Measurements from ENCODE around the gene CARD18. TPM values are rescaled to one million over a fixed set of nuclear protein-coding genes. Genes with fewer than 3 reads are reported as not detected.
"Not testable (repeated sequence)": the region's sequence is repeated elsewhere in the genome, so short reads cannot be mapped to it uniquely, and the experiment has no call there.

CARD18 gene
- total RNA-seq, 2 experiments from 2014 or later, result not detected

GRCh38 chr11:105111145-105111944 lies 28.2 kb downstream of the CARD18 start:
- peaks cover 1% of the 10 kb centered on the region for H3K27me3 Mint-ChIP-seq
- peaks cover 31% of the 10 kb centered on the region for H3K4me1 Mint-ChIP-seq
- H3K36me3 Mint-ChIP-seq (ENCODE audit: low read depth), result no peaks in the 10 kb centered on the region
- POLR2A ChIA-PET, result no interaction called here
- no peaks in the 10 kb centered on the region for H3K9me3 Mint-ChIP-seq
- CTCF ChIA-PET, result interaction anchor here (1.0 kb wide), 1 partner anchor 190 kb away, joined by 3 read pairs; no protein-coding TSS in a partner anchor
- no peak overlapping the region for H3K4me3 Mint-ChIP-seq
- no peak for DNase-seq
- H3K27ac Mint-ChIP-seq, result no peak overlapping the region

DNA sequence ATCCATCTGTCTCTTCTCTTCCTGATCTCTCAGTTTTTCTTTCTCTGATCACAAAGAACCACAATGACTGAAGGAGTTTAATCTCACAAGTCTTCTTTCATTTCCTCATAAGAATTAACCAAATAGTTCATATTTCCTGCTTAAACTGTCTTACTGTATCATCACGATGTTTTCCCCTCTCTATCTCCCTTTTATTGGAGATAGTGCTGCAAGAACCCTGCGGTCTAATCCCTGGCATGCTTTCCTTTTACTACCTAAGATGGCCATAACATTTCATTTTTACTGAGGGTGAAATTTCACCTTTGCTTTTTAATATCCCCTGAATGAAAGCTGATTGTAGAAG lies 28.9 kb downstream of the CARD18 start:
- no peaks in the 10 kb centered on the region for H3K36me3 Mint-ChIP-seq (ENCODE audit: low read depth)
- H3K9me3 Mint-ChIP-seq, result no peaks in the 10 kb centered on the region
- H3K4me3 Mint-ChIP-seq, result no peak overlapping the region
- POLR2A ChIA-PET, result no interaction called here
- H3K4me1 Mint-ChIP-seq, result peaks cover 31% of the 10 kb centered on the region
- peaks cover 1% of the 10 kb centered on the region for H3K27me3 Mint-ChIP-seq
- peak overlapping the region; percentile 5 for H3K27ac Mint-ChIP-seq
- CTCF ChIA-PET, result no interaction called here
- DNase-seq, result no peak

- ChIA-PET POLR2A (no interaction called here), CTCF (no interaction called here)
- H3K9me3 Mint-ChIP-seq, result peaks cover 3% of the 10 kb centered on the region
- H3K27ac Mint-ChIP-seq, result no peak overlapping the region
- no peak for DNase-seq
- peaks cover 3% of the 10 kb centered on the region for H3K36me3 Mint-ChIP-seq (ENCODE audit: low read depth)
- H3K4me1 Mint-ChIP-seq, result peaks cover 31% of the 10 kb centered on the region
- peaks cover 1% of the 10 kb centered on the region for H3K27me3 Mint-ChIP-seq
- no peak overlapping the region for H3K4me3 Mint-ChIP-seq
These were observed 29.5 kb downstream of the CARD18 start for GRCh38 chr11:105109855-105110687.

- Mint-ChIP-seq H3K27ac (no peak overlapping the region), H3K27me3 (peaks cover 1% of the 10 kb centered on the region), H3K4me3 (no peak overlapping the region), H3K4me1 (peaks cover 31% of the 10 kb centered on the region), H3K9me3 (peaks cover 7% of the 10 kb centered on the region), H3K36me3 (ENCODE audit: low read depth) (peaks cover 8% of the 10 kb centered on the region)
- CTCF ChIA-PET, result interaction anchor here (1.6 kb wide), 1 partner anchor 2000 kb away, joined by 3 read pairs; the partner anchor contains the start of gene DYNC2H1
- no peak for DNase-seq
- POLR2A ChIA-PET, result interaction anchor here (2.3 kb wide), 1 partner anchor 10 kb away, joined by 7 read pairs; no protein-coding TSS in a partner anchor
These were observed 30.2 kb downstream of the CARD18 start for GRCh38 chr11:105109321-105109720.

GRCh38 chr11:105108247-105108646 lies 31.3 kb downstream of the CARD18 start:
- POLR2A ChIA-PET, result interaction anchor here (2.3 kb wide), 1 partner anchor 9 kb away, joined by 7 read pairs; no protein-coding TSS in a partner anchor
- peaks cover 8% of the 10 kb centered on the region for H3K9me3 Mint-ChIP-seq
- no peak overlapping the region for H3K27ac Mint-ChIP-seq
- no peak for DNase-seq
- peaks cover 29% of the 10 kb centered on the region for H3K4me1 Mint-ChIP-seq
- peaks cover 8% of the 10 kb centered on the region for H3K36me3 Mint-ChIP-seq (ENCODE audit: low read depth)
- H3K4me3 Mint-ChIP-seq, result no peak overlapping the region
- H3K27me3 Mint-ChIP-seq, result no peaks in the 10 kb centered on the region
- CTCF ChIA-PET, result interaction anchor here (1.6 kb wide), 1 partner anchor 1999 kb away, joined by 3 read pairs; the partner anchor contains the start of gene DYNC2H1

DNA sequence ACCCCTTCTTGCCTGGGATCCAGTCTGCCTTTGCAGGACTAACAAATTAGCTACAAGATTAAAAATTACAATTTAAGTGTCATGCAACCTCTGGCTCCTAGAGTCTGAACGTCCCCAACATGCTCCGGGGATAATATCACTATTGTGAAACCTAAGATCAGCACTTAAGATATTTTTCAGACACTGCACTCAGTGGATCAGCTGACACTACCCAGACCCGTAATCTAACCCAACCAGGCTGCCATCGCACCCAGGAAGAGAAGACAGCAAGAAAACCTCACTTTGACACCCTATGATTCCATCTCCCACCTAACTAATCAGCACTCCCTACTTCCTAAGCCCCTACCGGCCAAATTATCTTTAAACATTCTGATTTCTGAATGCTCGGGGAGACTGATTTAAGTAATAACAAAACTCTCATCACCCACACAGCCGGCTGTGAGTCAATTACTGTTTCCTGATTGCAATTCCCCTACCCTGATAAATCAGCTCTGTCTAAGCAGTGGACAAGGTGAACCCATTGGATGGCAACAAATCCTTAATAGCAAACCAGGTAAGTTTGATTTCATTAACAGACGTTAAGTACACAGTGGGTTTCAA lies 32.2 kb downstream of the CARD18 start:
- CTCF ChIA-PET, result interaction anchor here (1.0 kb wide), 1 partner anchor 17 kb away, joined by 3 read pairs; no protein-coding TSS in a partner anchor
- not testable (repeated sequence) for DNase-seq; H3K27me3 Mint-ChIP-seq; H3K9me3 Mint-ChIP-seq; H3K36me3 Mint-ChIP-seq (ENCODE audit: low read depth)
- H3K27ac Mint-ChIP-seq, result peak overlapping the region; percentile 34
- POLR2A ChIA-PET, result interaction anchor here (1.1 to 2.3 kb wide), 2 partner anchors 8 to 29 kb away, joined by 3 to 7 read pairs; no protein-coding TSS in a partner anchor
- peak overlapping the region; percentile 28 for H3K4me3 Mint-ChIP-seq
- peaks cover 29% of the 10 kb centered on the region for H3K4me1 Mint-ChIP-seq

GRCh38 chr11:105106140-105106539 lies 33.4 kb downstream of the CARD18 start:
- ChIA-PET CTCF (interaction anchor here (0.7 kb wide), 1 partner anchor 400 kb away, joined by 3 read pairs; no protein-coding TSS in a partner anchor), POLR2A (interaction anchor here (0.6 kb wide), 1 partner anchor 125 kb away, joined by 3 read pairs; no protein-coding TSS in a partner anchor)
- DNase-seq, result no peak
- Mint-ChIP-seq H3K36me3 (ENCODE audit: low read depth) (peaks cover 8% of the 10 kb centered on the region), H3K4me3 (no peak overlapping the region), H3K9me3 (peaks cover 9% of the 10 kb centered on the region), H3K27me3 (no peaks in the 10 kb centered on the region), H3K27ac (no peak overlapping the region), H3K4me1 (peaks cover 34% of the 10 kb centered on the region)

DNA sequence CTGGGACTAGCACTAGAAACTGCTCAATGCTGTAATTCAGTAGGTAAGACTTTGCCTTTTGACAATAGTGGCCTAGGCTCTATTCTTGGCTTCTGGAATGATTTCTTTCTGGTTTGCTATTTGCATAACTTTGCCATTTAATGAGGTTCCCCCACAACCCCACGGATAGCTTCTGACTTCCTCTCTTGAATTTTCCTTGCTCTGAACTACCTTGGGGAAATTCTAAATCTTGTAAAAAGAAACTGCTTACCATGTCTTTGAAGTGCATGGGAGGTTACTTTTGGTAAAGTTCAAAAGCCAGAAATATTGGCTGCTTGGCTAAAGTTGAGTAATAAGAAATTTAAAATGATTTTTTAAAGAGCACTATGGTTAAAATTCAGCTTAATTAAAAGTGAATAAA lies 35.3 kb downstream of the CARD18 start:
- Mint-ChIP-seq H3K36me3 (ENCODE audit: low read depth) (peaks cover 12% of the 10 kb centered on the region), H3K4me1 (peaks cover 39% of the 10 kb centered on the region), H3K27ac (no peak overlapping the region), H3K9me3 (peaks cover 9% of the 10 kb centered on the region), H3K27me3 (no peaks in the 10 kb centered on the region), H3K4me3 (no peak overlapping the region)
- CTCF ChIA-PET, result no interaction called here
- no peak for DNase-seq
- POLR2A ChIA-PET, result no interaction called here

- POLR2A ChIA-PET, result no interaction called here
- H3K9me3 Mint-ChIP-seq, result peaks cover 11% of the 10 kb centered on the region
- peaks cover 46% of the 10 kb centered on the region for H3K4me1 Mint-ChIP-seq
- H3K27ac Mint-ChIP-seq, result no peak overlapping the region
- CTCF ChIA-PET, result no interaction called here
- H3K4me3 Mint-ChIP-seq, result no peak overlapping the region
- peaks cover 19% of the 10 kb centered on the region for H3K36me3 Mint-ChIP-seq (ENCODE audit: low read depth)
- DNase-seq, result no peak
- H3K27me3 Mint-ChIP-seq, result no peaks in the 10 kb centered on the region
These were observed 36.2 kb downstream of the CARD18 start for GRCh38 chr11:105103336-105103735.

DNA sequence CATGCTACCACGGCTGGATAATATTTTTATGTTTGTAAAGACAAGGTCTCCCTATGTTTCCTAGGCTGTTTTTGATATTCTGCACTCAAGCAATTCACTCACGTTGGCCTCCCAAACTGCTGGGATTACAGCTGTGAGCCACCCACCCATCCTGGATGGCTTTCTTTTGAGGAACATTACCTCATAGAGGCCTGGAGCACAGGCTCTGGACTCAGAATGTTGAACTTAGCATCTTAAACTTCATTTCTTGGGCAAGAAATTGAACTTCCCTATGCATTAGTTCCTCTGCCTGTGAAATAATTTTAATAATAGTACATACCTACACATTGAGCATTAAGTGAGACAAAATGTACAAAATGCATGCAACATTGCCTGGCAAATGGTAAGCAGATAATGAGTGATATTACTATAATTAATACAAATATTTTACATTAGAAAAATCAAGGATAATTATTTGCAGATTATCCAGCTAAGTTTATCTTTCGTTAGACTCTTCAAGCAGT lies 37.4 kb downstream of the CARD18 start:
- H3K4me3 Mint-ChIP-seq, CTCF ChIA-PET, POLR2A ChIA-PET, H3K27me3 Mint-ChIP-seq, H3K27ac Mint-ChIP-seq, DNase-seq: not testable (repeated sequence)
- Mint-ChIP-seq H3K9me3 (peaks cover 11% of the 10 kb centered on the region), H3K4me1 (peaks cover 37% of the 10 kb centered on the region), H3K36me3 (ENCODE audit: low read depth) (peaks cover 25% of the 10 kb centered on the region)

GRCh38 chr11:105100981-105101630 lies 38.5 kb downstream of the CARD18 start:
- CTCF ChIA-PET, result no interaction called here
- POLR2A ChIA-PET, result interaction anchor here (0.8 to 2.7 kb wide), 5 partner anchors 20 to 243 kb away, joined by 3 to 9 read pairs (median 5); no protein-coding TSS in a partner anchor
- H3K9me3 Mint-ChIP-seq, result peaks cover 11% of the 10 kb centered on the region
- peak overlapping the region; percentile 91 for H3K27ac Mint-ChIP-seq
- H3K4me1 Mint-ChIP-seq, result peaks cover 32% of the 10 kb centered on the region
- peak overlapping the region; percentile 83 for H3K4me3 Mint-ChIP-seq
- no peaks in the 10 kb centered on the region for H3K27me3 Mint-ChIP-seq
- DNase-seq, result peak; percentile 25
- H3K36me3 Mint-ChIP-seq (ENCODE audit: low read depth), result peaks cover 30% of the 10 kb centered on the region

GRCh38 chr11:105100206-105100605 lies 39.4 kb downstream of the CARD18 start:
- peak overlapping the region; percentile 83 for H3K4me3 Mint-ChIP-seq
- H3K27ac Mint-ChIP-seq, result peak overlapping the region; percentile 91
- H3K9me3 Mint-ChIP-seq, result peaks cover 10% of the 10 kb centered on the region
- POLR2A ChIA-PET, result interaction anchor here (1.7 to 2.7 kb wide), 4 partner anchors 8 to 29 kb away, joined by 5 to 9 read pairs (median 7); no protein-coding TSS in a partner anchor
- DNase-seq, result peak; percentile 45
- H3K36me3 Mint-ChIP-seq (ENCODE audit: low read depth), result peaks cover 38% of the 10 kb centered on the region
- CTCF ChIA-PET, result no interaction called here
- H3K27me3 Mint-ChIP-seq, result no peaks in the 10 kb centered on the region
- peaks cover 33% of the 10 kb centered on the region for H3K4me1 Mint-ChIP-seq
